ENCODE data around the gene MYT1. TPM values are rescaled to one million over a fixed set of nuclear protein-coding genes. Genes with fewer than 3 reads are reported as not detected.

The MYT1 gene
- total and polyA plus RNA-seq, 2 of the 13 experiments (the other 11 are each of a cell fraction or from before 2014, with no cell fraction given), result 0.58 to 2.5 TPM

DNA sequence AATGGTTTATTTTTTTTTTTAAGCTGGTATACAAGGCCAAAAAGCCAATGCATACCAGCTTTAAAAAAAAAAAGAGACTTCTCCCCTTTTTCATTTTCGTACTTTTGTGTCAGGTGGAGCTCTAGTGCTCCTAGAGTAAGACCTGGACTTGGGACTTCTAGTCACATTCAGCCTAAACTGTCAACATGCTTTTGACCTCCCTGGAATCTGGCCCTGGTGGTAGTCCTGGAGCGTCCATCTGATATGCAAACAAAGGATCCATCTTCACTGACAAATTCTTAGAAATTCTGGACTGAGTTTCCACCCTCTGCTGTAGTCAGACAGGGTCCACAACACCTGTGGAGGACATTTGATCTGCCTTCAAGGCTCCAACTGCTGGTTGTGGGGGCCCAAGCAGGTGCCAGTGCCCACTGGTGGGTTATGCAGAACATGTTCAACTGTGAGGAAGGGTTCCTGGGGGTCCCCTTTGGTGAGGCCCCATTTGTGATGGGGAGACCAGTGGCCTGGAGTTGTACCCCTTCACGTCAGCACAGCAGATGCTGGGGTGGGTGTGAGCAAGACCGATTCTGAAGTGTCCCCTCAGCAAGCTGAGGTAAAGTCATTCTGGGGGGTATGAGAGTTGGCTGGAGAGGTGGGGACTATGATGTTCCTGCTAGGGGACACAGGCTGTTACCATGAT, 78.7 kb downstream of the MYT1 start (continued):
- TF ChIP-seq RXRA (CRISPR knock-in tag; IDR thresholded peaks at IDR 0.05), result peak; percentile 73
- TF ChIP-seq SP1 (IDR thresholded peaks at IDR 0.05), result no peak
- no peak for TF ChIP-seq SP1 (CRISPR knock-in tag; IDR thresholded peaks at IDR 0.05)
- TF ChIP-seq ZNF746 (CRISPR knock-in tag; IDR thresholded peaks at IDR 0.05), result peak; percentile 83; the same call in 1 of the 2 replicates
- TF ChIP-seq NFRKB (IDR thresholded peaks at IDR 0.05), result no peak
- no peak for TF ChIP-seq ZNF326 (CRISPR knock-in tag; IDR thresholded peaks at IDR 0.05; ENCODE audit: borderline replicate concordance)
- TF ChIP-seq, protein P1, sequence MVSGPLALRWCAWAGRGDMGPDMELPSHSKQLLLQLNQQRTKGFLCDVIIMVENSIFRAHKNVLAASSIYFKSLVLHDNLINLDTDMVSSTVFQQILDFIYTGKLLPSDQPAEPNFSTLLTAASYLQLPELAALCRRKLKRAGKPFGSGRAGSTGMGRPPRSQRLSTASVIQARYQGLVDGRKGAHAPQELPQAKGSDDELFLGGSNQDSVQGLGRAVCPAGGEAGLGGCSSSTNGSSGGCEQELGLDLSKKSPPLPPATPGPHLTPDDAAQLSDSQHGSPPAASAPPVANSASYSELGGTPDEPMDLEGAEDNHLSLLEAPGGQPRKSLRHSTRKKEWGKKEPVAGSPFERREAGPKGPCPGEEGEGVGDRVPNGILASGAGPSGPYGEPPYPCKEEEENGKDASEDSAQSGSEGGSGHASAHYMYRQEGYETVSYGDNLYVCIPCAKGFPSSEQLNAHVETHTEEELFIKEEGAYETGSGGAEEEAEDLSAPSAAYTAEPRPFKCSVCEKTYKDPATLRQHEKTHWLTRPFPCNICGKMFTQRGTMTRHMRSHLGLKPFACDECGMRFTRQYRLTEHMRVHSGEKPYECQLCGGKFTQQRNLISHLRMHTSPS (CRISPR knock-in tag; IDR thresholded peaks at IDR 0.05; ENCODE audit: low read depth), result peak; percentile 57; the same call in 1 of the 2 replicates
- TF ChIP-seq SRF (IDR thresholded peaks at IDR 0.05; ENCODE audit: low read depth, low read length), result 0 out of 2 replicates have a peak, but pooled peaks have one; percentile 12
- no peak; the same call in 1 of the 2 replicates for TF ChIP-seq ZNF230 (CRISPR knock-in tag; IDR thresholded peaks at IDR 0.05)
- no peak for TF ChIP-seq RFX5 (IDR thresholded peaks at IDR 0.05; ENCODE audit: low read depth, low read length)
- peak; percentile 78; the same call in 1 of the 2 replicates for TF ChIP-seq ZNF605 (CRISPR knock-in tag; IDR thresholded peaks at IDR 0.05)
- peak; percentile 44; the same call in 1 of the 2 replicates for TF ChIP-seq ZNF839 (CRISPR knock-in tag; IDR thresholded peaks at IDR 0.05; ENCODE audit: borderline replicate concordance)
- TF ChIP-seq, protein P2, sequence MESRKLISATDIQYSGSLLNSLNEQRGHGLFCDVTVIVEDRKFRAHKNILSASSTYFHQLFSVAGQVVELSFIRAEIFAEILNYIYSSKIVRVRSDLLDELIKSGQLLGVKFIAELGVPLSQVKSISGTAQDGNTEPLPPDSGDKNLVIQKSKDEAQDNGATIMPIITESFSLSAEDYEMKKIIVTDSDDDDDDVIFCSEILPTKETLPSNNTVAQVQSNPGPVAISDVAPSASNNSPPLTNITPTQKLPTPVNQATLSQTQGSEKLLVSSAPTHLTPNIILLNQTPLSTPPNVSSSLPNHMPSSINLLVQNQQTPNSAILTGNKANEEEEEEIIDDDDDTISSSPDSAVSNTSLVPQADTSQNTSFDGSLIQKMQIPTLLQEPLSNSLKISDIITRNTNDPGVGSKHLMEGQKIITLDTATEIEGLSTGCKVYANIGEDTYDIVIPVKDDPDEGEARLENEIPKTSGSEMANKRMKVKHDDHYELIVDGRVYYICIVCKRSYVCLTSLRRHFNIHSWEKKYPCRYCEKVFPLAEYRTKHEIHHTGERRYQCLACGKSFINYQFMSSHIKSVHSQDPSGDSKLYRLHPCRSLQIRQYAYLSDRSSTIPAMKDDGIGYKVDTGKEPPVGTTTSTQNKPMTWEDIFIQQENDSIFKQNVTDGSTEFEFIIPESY (CRISPR knock-in tag; IDR thresholded peaks at IDR 0.05), result peak; percentile 46; the same call in 1 of the 2 replicates
- TF ChIP-seq, protein P3, sequence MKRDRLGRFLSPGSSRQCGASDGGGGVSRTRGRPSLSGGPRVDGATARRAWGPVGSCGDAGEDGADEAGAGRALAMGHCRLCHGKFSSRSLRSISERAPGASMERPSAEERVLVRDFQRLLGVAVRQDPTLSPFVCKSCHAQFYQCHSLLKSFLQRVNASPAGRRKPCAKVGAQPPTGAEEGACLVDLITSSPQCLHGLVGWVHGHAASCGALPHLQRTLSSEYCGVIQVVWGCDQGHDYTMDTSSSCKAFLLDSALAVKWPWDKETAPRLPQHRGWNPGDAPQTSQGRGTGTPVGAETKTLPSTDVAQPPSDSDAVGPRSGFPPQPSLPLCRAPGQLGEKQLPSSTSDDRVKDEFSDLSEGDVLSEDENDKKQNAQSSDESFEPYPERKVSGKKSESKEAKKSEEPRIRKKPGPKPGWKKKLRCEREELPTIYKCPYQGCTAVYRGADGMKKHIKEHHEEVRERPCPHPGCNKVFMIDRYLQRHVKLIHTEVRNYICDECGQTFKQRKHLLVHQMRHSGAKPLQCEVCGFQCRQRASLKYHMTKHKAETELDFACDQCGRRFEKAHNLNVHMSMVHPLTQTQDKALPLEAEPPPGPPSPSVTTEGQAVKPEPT (CRISPR knock-in tag; IDR thresholded peaks at IDR 0.05; ENCODE audit: low read depth), result no peak
- no peak for TF ChIP-seq SATB2 (CRISPR knock-in tag; IDR thresholded peaks at IDR 0.05)
- TF ChIP-seq ZNF296 (CRISPR knock-in tag; conservative IDR thresholded peaks at IDR 0.05), result no peak
- peak; percentile 73; the same call in 1 of the 2 replicates for TF ChIP-seq TBX2 (CRISPR knock-in tag; IDR thresholded peaks at IDR 0.05; ENCODE audit: borderline replicate concordance)
- no peak for TF ChIP-seq ZNF30 (CRISPR knock-in tag; IDR thresholded peaks at IDR 0.05)
- TF ChIP-seq, protein P4, sequence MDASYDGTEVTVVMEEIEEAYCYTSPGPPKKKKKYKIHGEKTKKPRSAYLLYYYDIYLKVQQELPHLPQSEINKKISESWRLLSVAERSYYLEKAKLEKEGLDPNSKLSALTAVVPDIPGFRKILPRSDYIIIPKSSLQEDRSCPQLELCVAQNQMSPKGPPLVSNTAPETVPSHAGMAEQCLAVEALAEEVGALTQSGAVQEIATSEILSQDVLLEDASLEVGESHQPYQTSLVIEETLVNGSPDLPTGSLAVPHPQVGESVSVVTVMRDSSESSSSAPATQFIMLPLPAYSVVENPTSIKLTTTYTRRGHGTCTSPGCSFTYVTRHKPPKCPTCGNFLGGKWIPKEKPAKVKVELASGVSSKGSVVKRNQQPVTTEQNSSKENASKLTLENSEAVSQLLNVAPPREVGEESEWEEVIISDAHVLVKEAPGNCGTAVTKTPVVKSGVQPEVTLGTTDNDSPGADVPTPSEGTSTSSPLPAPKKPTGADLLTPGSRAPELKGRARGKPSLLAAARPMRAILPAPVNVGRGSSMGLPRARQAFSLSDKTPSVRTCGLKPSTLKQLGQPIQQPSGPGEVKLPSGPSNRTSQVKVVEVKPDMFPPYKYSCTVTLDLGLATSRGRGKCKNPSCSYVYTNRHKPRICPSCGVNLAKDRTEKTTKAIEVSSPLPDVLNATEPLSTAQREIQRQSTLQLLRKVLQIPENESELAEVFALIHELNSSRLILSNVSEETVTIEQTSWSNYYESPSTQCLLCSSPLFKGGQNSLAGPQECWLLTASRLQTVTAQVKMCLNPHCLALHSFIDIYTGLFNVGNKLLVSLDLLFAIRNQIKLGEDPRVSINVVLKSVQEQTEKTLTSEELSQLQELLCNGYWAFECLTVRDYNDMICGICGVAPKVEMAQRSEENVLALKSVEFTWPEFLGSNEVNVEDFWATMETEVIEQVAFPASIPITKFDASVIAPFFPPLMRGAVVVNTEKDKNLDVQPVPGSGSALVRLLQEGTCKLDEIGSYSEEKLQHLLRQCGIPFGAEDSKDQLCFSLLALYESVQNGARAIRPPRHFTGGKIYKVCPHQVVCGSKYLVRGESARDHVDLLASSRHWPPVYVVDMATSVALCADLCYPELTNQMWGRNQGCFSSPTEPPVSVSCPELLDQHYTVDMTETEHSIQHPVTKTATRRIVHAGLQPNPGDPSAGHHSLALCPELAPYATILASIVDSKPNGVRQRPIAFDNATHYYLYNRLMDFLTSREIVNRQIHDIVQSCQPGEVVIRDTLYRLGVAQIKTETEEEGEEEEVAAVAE (CRISPR knock-in tag; IDR thresholded peaks at IDR 0.05; ENCODE audit: borderline replicate concordance), result peak; percentile 75; the same call in 1 of the 2 replicates
- TF ChIP-seq ZNF792 (CRISPR knock-in tag; IDR thresholded peaks at IDR 0.05), result peak; percentile 88; the same call in 1 of the 2 replicates
- no peak for TF ChIP-seq JUND (CRISPR knock-in tag; IDR thresholded peaks at IDR 0.05)
- no peak for TF ChIP-seq ZNF652 (CRISPR knock-in tag; IDR thresholded peaks at IDR 0.05; ENCODE audit: borderline replicate concordance, low read depth)

Measured in HepG2 (cell line).